ENCODE results near the gene EPB41L1.

EPB41L1 gene

GRCh38 chr20:36253036-36253435 is 98.5 kb downstream of the EPB41L1 start:
- Histone ChIP-seq H3K27me3 (ENCODE audit: control insufficient read depth, insufficient read depth, low read length) (no peaks in the 10 kb centered on the region), H3K9me3 (ENCODE audit: control insufficient read depth, low read length) (no peaks in the 10 kb centered on the region), H3K9ac (no peak overlapping the region), H3K4me1 (no peaks in the 10 kb centered on the region), H3K4me2 (ENCODE audit: low read length) (no peak overlapping the region), H2AFZ (no peak overlapping the region), H3K36me3 (ENCODE audit: control insufficient read depth, insufficient read depth, low read length) (no peaks in the 10 kb centered on the region), H3K4me3 (ENCODE audit: low read depth, low read length) (no peak overlapping the region), H3K79me2 (peaks cover 6% of the 10 kb centered on the region), H3K27ac (no peak overlapping the region)
- TF ChIP-seq CTCF (IDR thresholded peaks at IDR 0.05): no peak

- no peak overlapping the region for H3K27ac ChIP-seq
- no peaks in the 10 kb centered on the region for H3K27me3 ChIP-seq (ENCODE audit: control insufficient read depth, insufficient read depth, low read length)
- no peak overlapping the region for H3K9ac ChIP-seq
- H3K4me2 ChIP-seq (ENCODE audit: low read length): no peak overlapping the region
- H3K79me2 ChIP-seq: peaks cover 3% of the 10 kb centered on the region
- no peak overlapping the region for H2AFZ ChIP-seq
- no peak overlapping the region for H3K4me3 ChIP-seq (ENCODE audit: low read depth, low read length)
- no peaks in the 10 kb centered on the region for H3K36me3 ChIP-seq (ENCODE audit: control insufficient read depth, insufficient read depth, low read length)
- no peak for TF ChIP-seq CTCF (IDR thresholded peaks at IDR 0.05)
- no peaks in the 10 kb centered on the region for H3K4me1 ChIP-seq
- no peaks in the 10 kb centered on the region for H3K9me3 ChIP-seq (ENCODE audit: control insufficient read depth, low read length)
These were observed 99.5 kb downstream of the EPB41L1 start for GRCh38 chr20:36254076-36254475.

- Histone ChIP-seq H3K4me1 (no peaks in the 10 kb centered on the region), H3K9ac (no peak overlapping the region), H3K79me2 (peaks cover 3% of the 10 kb centered on the region), H3K36me3 (ENCODE audit: control insufficient read depth, insufficient read depth, low read length) (no peaks in the 10 kb centered on the region), H3K27me3 (ENCODE audit: control insufficient read depth, insufficient read depth, low read length) (no peaks in the 10 kb centered on the region), H3K4me3 (ENCODE audit: low read depth, low read length) (no peak overlapping the region), H2AFZ (no peak overlapping the region), H3K27ac (no peak overlapping the region), H3K9me3 (ENCODE audit: control insufficient read depth, low read length) (no peaks in the 10 kb centered on the region), H3K4me2 (ENCODE audit: low read length) (no peak overlapping the region)
- TF ChIP-seq CTCF (IDR thresholded peaks at IDR 0.05): no peak
These were observed 100.9 kb downstream of the EPB41L1 start for GRCh38 chr20:36255445-36255844.

GRCh38 chr20:36259177-36260061 is 104.9 kb downstream of the EPB41L1 start:
- H3K9me3 ChIP-seq (ENCODE audit: control insufficient read depth, low read length): no peaks in the 10 kb centered on the region
- no peak for TF ChIP-seq CTCF (IDR thresholded peaks at IDR 0.05)
- H3K27ac ChIP-seq: no peak overlapping the region
- no peaks in the 10 kb centered on the region for H3K4me1 ChIP-seq
- no peak overlapping the region for H3K9ac ChIP-seq
- no peaks in the 10 kb centered on the region for H3K79me2 ChIP-seq
- H3K4me2 ChIP-seq (ENCODE audit: low read length): no peak overlapping the region
- no peaks in the 10 kb centered on the region for H3K27me3 ChIP-seq (ENCODE audit: control insufficient read depth, insufficient read depth, low read length)
- H3K4me3 ChIP-seq (ENCODE audit: low read depth, low read length): no peak overlapping the region
- H2AFZ ChIP-seq: no peak overlapping the region
- H3K36me3 ChIP-seq (ENCODE audit: control insufficient read depth, insufficient read depth, low read length): no peaks in the 10 kb centered on the region

GRCh38 chr20:36260316-36260715 is 105.8 kb downstream of the EPB41L1 start:
- Histone ChIP-seq H3K79me2 (no peaks in the 10 kb centered on the region), H2AFZ (no peak overlapping the region), H3K4me3 (ENCODE audit: low read depth, low read length) (no peak overlapping the region), H3K4me2 (ENCODE audit: low read length) (no peak overlapping the region), H3K9ac (no peak overlapping the region), H3K27me3 (ENCODE audit: control insufficient read depth, insufficient read depth, low read length) (no peaks in the 10 kb centered on the region), H3K4me1 (no peaks in the 10 kb centered on the region), H3K36me3 (ENCODE audit: control insufficient read depth, insufficient read depth, low read length) (no peaks in the 10 kb centered on the region), H3K9me3 (ENCODE audit: control insufficient read depth, low read length) (no peaks in the 10 kb centered on the region), H3K27ac (no peak overlapping the region)
- no peak for TF ChIP-seq CTCF (IDR thresholded peaks at IDR 0.05)
